ENCODE data around the gene MLLT3.

MLLT3 gene

DNA sequence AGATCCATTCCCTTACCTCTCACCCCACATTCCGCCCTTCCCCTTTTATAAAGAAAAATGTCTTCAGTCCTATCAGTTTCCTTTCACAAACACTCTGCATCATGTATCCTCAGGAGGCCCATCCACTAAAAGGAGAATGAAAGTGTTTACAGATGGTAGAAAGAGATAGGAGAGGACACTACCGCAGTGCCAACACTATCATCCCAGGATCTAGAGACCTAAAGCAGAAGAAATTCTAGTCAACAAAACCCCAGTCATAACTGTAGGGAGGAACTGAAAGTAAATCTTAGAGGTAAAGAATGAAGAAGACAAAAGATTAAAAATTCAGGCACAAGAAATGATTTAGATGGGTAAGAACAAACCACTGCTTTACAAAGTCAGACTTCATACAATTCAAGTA lies 114.1 kb downstream of the MLLT3 start:
- no peak for DNase-seq

DNA sequence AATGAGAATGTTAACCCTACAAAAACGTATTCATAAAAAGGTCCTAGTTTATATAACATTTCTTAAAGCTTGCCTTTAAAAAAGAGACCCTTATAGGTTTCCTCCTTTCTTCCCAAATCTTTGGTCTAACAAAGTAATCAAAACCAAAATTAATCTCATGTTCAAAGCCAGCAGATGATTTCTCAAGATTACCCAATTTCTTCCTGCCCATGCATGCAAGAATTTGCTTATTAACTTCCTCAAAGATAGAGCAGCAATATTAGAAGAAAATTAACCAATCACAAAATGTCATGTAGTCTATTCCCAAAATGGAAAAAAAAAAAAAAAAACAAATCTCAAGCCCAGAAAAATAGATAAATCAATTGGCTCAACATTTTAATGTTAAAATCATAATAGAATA lies 114.9 kb downstream of the MLLT3 start:
- DNase-seq, result no peak

DNA sequence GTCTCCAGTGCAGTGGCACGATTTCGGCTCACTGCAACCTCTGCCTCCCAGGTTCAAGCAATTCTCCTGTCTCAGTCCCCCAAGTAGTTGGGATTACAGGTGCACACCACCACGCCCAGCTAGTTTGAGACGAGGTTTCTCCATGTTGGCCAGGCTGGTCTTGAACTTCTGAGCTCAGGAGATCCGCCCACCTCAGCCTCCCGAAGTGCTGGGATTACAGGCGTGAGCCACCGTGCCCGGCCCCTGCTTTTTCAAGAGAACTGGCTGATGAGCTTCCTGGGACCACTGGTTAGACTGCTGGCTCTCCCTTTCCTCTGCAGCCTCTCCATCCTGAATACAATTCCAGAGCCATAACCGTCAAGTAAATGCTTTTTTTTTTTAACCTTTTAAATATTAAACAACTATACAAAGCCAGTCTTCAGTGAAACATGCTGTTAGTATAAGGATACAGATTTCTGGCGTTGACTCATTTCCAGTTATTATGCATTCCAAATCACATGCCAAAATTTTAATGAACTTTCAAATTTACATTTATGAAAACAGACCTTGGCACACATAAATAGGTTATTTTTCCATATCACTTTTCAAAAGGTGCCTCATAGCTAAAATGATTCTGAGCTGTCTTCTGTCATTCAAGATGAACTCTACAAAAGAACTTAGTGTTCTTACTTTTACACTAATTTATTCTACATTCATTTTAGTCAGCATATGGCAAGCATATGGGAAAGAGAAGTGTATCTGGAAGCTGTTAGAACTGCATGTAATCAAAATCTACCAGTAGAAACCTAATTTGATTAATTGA lies 116.0 kb downstream of the MLLT3 start:
- no peak for DNase-seq

DNA sequence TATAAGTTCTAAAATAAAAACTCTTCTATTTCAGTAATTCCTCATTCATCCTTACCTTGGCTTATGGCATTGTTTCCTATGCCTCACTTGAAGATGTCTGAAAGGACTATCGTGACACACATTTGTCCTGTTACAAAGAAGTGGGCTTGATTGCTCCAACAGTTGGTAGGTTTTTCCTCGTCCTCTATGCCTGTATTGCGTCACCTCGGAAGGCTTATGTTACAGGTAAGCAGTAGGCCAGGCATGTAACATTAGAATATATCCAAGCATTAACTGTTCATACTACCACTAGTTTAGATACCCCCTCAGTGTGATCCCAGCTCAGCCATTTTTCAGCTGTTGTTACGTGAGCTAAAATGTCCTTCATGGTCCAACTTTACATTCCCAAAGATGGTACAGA lies 116.7 kb downstream of the MLLT3 start:
- DNase-seq, result no peak

DNA sequence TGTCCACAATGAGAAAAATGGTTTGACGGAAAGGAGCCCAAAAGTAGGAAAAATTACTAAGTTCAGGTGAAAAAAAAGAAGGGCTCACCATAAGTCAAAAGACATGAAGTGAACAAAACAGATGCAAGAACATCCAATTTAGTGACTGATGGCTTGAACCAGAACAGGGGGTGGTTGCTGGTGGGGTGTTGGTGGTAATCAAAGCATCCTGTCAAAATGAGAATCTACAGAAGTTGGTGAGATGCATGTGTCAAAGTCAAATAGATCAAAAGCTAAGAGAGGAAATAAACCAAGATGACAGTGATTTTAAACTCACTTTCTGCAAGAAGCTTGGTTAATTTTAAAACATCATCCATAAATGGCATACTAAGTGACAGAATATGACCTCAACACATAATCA lies 117.4 kb downstream of the MLLT3 start:
- DNase-seq, result no peak

DNA sequence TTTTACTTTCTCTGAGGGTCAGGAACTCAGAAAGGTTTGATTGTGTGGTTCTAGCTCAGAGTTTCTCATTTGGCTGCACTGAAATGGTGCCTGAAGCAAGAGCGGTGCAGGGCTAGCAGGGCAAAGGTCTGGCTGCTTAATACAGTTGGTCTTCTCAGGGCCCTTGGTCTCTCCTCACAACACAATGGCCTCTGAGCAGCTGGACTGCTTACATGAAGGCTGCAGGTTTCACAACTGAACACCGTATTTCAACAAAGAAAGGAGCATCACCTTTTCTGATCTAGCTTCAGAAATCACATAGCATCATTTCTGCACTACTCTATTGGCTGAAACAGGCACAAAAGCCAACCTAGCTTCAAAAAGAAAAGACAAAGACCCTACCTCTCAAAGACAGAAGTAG lies 122.2 kb downstream of the MLLT3 start:
- DNase-seq, result no peak

DNA sequence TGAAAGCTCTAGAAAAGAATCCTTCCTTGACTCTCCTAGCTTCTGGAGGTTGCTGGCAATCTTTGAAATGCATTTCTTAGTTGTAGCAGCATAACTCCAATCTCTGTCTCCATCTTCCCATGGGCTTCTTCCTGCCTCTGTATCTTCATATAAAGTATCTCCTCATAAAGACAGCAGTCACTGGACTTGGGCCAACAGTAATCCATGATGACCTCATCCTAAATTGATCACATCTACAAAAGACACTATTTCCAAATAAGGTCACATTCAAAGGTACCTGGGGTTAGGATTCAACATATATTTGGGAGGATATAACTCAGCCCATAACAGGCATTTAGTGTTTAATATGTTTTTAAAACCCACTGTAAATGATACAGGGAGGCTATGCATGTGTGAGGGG lies 123.3 kb downstream of the MLLT3 start:
- no peak for DNase-seq

DNA sequence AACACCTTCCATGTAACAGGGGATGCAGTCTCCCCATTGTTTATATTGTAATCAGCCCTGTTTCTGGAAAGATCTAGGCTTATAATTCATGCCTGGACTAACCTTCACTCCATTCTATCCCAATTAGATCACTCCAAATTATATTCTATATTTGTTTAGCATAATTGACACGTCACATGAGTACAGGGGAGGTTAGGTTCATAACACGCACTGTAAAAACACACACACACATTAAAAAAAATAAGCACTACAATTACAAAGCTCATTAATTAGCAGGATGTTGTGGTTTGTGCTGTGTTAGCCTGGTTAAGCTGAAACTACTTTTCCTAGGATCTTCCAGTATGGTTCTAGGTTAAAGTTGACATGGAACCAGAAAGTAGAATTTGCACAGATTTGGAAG lies 126.0 kb downstream of the MLLT3 start:
- DNase-seq, result no peak

DNA sequence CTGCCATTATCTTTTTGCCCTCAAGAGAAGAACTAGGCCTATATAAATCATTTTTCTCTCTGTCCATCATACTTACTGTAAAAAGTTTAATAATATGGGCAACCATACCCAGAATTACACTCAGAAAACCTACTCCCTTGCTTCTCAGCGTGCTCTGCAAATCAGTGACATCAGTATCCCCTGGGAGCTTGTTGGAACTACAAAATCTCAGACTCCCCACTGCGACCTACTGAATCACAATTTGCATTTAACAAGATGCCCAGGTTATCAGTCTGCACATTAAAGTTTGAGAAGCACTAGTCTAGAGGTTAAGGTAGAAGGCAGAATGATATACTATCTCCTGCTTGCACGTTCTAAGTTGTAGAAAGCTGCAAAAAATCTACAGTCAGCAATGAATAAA lies 127.2 kb downstream of the MLLT3 start:
- DNase-seq, result no peak

DNA sequence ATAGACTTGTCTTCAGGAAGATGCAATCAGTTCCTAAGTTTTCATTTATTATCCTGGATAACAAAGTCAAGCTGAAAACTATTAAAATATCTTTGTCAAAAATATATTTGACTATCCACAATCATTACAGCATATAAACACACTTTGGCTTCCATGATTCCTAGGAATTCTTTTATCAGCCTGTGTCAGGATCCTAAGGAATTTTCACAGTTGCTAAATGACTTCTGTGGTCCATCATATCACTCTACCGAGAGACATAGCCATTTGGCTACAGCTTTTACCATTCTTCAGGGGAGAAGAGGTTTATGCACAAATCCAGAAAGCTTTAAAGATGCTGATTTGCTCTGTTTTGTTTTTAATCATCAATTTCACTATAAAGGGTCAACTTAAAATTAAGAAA lies 128.3 kb downstream of the MLLT3 start:
- DNase-seq, result no peak

DNA sequence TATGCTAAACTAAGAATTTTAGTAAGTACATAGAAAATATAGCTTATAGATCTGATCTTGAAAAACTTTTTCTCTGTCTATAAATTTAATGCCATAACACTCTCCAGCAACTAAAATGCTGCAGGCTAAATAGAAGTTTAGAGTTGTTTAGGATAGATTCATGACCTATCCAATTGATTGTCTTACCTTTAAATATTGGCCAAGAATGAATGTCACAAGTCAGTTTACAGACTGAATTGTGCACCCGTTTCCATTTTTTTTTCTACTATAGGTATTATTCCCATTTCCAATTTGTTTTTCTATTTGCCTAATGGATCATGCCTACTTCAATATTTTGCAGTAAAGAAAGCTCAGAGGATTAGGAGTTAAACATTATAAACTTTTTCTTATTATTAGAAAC lies 129.5 kb downstream of the MLLT3 start:
- no peak for DNase-seq

DNA sequence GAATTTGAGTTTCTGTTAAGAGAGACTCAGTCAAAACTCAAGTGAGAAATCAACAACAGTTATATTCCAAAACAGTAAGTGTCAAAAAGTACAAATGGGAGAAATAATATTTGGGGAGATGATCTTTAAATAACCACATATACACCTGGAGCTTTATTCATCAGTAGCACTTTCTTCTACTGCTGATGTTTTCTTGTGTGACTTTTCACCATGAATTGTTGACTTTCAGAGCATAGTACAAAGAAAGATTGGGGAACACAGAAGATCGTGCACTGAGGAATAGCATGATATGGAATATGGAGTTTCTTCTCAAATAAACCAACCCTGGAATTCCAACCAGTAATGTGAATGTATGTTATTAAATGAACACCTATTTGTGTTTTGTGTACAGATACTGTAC lies 130.7 kb downstream of the MLLT3 start:
- no peak for DNase-seq

DNA sequence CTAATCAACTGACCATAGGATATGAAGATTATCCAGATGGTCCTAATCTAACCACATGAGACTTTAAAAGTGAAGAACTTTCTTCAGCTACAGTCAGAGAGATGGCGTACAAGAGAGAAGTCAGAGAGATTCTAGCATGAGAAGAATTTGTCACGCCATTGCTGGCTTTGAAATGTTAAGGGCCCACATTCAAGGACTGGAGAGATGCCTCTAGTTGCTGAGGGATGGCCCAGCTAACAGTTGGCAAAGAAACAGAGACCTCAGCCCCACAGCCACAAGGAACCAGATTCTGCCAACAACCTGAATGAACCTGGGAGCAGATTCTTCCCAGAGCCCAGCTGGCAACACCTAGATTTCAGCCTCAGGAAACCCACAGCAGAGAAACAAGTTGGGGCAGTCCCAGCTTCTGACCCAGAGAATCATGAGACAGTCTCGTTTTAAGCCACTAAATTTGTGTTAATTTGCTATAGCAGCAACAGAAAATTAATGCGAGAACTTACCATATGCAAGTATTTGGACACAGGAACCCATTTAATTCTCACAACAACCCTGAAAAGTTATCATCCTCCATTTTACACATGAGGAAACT lies 132.0 kb downstream of the MLLT3 start:
- no peak for DNase-seq

DNA sequence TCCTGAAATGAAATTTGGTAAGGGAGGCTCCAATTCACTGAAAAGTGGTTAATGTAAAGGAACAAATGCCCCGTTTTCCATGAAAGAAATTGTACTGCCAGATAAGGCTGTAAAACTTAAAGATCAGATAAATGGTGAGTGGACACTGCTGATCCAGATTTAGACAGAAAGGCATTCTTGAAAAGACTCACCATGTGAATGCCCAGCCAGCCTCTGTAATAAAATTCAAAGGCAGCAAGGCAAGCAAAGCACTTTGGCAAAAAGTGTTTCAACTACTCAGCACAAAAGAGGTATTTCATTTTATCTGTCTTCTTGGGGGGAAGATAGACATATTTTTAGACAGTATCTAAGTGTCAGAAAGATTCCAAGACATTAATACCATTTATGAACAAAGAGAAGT lies 133.6 kb downstream of the MLLT3 start:
- DNase-seq, result no peak

DNA sequence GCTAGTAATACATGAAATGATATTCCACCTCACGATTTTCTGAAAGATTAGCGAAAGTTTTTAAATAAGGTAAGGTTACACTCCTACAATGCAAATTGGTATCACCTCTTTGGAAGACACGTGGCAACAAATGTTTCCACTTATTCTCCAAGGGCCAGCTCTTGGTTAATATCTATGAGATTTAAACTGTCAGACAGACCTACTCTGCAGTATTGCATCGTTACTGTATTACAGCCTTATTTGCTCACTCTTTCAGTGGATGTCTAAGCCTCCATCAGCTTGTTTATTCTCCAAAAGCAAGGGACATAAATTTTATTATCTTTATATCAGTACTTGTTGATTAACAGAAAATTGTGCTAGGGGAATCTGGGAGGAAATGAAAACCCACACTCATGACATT lies 135.7 kb downstream of the MLLT3 start:
- no peak for DNase-seq

DNA sequence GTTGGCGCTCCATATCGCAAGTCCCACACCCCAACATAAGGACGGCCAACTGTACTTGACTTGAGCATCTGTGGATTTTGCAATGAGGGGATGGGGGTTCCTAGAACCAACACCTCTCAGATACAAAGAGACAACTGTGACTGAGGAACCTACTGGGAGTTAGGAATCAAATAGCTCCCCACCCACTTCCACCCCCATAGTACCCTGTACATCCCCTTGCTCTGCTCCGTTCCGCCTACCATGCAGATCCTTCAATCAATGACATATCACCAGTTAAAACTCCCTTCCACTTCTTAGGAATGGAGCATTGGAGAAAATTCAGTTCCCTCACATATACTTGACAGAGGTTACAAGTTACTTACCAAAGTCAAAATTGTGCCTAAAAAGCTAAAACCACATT lies 140.9 kb downstream of the MLLT3 start:
- DNase-seq, result no peak

DNA sequence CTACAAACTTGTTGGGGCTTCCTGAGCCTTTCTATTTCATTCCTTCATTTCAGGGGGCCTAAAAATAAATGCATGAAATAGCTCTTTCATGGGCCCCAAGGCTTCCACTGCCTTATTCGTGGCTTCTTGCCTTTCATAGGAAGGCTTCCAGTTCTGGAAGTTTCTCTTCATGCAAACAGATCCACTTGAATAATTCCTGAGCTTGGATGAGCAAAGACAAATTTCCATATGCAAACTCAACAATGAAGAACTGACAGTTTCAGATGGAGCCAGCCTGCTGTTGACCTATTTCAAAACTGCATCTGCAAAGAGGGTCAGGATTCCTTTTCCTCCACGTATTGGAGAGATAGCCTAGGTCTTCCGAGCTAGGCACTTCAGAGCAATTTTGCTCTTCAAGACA lies 142.1 kb downstream of the MLLT3 start:
- DNase-seq, result no peak

DNA sequence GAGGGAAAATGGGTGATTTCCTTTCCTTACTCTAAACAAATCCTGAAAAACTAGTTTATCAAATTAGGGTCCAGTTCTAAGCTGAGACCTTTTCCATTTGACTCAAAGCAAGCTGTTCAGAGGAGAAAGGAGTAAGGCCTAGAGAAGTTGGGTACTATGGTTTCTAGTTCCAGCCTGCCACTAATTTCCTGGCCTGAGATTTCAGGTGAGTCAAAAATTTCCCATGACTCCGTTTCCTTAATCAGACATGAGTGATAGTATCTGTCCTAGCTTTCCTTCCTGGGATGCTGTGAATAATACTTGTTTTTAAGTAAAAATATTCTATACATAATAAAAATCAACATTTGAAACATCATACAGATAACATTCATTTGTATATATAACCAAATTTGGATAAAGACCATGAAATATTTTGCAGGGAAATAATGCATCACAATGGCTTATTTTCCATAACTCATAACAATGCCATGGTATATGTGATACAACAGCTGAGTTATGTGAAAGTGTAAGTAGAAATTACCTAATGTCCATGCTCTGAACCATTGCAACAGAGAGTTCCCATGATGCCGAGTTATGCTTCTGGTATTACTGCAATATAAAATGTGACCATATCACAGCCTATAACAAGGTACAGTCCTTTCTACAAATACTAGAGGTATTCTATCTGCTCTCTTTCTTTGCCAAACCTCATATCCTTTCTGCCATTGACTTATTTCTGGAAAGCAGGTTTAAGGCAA lies 142.7 kb downstream of the MLLT3 start:
- no peak for DNase-seq

DNA sequence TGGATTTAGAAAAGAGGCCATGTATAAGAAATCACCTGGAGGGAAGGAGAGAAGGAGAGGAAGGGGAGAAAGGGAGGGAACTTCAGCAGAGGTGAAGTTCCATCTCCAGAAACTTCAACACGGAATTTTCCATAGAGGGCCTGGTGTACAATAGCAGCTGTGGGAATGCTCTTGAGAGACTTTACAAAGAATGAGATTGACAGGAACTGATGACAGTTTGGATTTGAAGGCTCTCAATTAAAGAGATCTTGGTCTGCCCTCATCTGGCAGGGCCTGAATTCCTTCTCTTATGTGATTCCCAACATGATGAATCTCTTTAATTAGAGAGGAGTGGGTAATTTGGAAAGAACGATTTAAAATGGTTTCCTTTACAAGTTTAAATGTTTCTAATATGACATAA lies 143.5 kb downstream of the MLLT3 start:
- DNase-seq, result no peak

DNA sequence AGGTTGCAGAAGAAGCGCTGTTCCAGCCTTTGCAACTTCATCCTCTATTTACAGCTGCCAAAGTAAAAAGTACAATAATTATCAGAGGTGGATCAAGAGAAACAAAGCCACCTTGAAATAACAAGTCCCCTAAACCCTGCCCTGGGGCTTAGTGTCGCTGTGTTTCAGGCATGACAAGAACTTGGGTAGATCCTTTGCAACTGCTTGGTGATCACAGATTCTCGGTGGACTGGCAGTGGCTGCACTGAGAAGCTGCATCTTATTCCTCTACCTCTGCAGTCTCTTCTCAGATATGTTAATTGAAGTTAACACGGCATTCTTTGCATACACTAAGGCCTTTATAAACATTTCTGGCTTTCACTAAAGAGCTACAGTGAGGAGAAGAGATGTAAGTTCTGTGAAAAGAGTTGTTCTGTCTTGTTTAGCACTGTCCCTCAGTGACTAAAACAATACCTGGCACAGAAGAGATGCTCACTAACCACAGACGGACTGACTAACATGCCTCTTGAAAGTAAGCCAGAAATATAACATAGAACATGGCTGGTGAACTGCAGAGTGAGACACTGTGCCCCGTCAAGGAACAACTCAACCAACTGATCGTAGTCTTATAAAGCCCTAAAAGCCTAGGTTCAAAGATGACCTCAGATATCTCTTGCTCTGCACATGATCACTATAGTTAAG lies 144.2 kb downstream of the MLLT3 start:
- DNase-seq, result no peak

DNA sequence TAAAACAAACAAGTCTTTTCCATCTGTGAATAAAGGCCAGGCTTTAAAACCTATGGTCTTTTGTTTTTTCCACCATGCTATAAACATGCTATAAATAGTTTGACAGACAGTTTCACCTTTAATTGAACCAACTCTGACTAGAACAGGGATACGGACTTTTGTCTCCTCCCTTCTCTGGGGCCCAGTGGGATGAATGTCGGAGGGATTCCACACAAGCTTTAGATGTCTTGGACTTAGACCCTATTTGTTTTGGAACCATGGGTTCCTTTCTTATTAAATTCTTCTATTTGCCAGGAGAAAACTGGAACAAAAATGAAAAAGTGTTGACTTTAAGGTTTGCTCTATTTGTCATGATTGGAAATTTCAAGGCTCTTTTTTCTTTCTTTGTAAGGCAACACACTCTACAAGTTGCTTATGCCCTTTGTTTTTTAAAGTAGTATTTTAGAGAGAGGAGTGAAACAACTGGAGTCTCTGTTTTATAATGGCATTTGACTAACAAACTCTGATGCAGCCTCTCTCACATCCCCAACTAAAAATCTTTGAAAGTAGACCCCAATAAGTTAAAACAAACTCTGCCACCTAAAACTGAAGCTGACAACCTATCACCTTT lies 145.3 kb downstream of the MLLT3 start:
- no peak for DNase-seq

DNA sequence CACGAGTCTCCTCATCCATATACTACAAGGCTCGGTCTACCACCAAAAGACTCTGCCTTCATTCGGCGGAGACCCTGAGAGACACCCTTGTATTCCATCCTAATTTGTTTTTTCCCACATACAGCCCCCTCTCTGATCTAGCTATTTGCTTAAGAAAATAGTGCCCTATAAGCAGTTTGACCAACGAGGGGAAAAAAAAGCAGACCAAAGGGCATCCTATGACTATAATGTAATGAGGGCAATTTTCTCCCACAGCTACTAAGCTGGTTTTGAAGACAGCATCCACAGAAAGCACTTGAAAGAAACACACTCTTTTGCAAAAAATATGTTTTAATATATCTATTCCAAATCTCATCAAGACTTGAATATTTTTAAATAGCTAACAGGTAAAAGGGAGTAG lies 147.8 kb downstream of the MLLT3 start:
- no peak for DNase-seq

DNA sequence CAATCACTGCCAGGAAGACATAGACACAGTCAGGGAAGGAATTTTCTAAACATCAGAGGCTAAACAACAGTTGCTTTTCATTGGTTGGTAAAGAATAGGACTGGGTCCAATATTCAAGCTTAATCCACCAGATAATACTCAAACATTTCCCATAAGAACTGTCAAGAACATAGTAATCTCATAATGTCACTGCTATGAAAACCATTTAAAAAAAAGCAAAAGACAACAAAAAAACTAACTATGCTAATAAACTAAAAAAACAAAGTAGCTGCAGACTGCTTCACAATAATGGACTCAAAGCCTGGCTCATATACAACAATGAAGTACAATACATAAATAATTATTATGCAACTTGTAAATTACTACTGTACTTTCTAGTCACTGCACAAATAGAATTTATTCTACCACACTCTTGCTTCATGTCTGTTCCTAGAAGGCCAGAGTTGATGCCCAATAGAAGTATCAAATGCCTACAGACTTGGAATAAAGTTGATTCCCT lies 148.7 kb downstream of the MLLT3 start:
- DNase-seq, result no peak
